Measurements from ENCODE around the gene LYZL1.

DNA sequence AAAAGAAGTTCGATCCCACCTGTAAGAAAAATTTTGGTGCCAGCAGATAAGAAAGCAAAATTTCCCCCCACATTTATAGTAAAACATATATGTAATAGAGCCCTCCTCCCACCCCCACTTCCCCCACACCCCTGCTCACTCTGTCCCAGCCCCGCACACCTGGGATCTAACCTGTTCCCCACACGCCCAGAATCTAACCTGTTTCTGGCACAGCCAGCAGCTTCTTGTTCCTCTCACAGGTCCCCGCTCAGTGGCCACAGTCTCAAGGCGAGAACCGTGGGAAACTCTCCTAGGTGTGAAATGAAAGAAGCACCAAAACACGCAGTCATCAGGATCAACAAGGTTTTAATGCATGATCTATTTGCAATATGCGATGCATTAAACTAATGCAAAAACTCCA lies 32.8 kb downstream of the LYZL1 start:
- no peak for TF ChIP-seq POLR2AphosphoS5 (IDR thresholded peaks at IDR 0.05; ENCODE audit: borderline replicate concordance, low read depth, low read length)
- no peak for TF ChIP-seq EZH2 (IDR thresholded peaks at IDR 0.05)

Measured in SK-N-MC (cell line).